CMK (cell line): ENCODE measurements around the gene PTGR3.

Source experiments
- DNase-seq: peaks from one replicate; pipeline ENCODE4 v3.0.0-alpha.2; 2010; ENCODE audit warnings: low read depth

Gene PTGR3

DNA sequence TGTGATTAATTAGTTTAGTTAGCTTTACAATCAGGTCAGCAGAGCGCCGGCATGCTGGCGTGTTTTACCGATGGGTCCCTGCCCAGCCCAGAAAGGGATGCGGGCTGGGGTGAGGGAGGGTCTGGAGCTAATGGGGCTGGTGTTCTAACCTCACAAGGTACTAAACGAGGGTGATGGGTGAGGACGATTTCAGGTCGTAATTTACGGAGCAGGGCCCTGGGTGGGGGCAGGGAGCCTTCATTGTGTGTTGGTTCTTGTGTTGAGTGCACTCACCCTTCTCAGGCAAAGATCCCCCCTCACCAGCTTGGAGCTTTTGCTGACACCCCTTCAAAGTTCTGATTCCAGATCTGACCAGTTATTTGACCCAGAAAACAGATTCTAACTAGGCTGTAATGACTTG is 39.5 kb downstream of the PTGR3 start:
- DNase-seq: no peak

DNA sequence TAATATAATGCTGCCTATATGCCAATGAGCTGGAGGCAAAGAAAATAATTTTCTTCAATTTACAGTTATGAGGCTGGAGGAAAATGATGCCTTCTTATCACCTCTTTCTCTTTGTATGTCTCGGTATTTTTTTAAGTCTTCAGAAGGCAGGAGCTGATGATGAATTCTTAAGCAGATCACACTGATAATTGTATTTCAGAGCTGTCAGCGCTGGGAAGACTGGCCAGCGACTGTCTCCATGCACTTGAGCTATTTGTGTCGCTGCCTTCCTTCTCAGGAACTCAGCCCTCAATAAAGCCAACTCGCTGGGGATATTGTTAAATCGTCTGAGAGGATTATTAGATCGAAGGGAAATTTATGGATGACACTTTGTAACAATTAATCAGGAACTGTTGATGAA is 40.3 kb downstream of the PTGR3 start:
- DNase-seq: no peak

DNA sequence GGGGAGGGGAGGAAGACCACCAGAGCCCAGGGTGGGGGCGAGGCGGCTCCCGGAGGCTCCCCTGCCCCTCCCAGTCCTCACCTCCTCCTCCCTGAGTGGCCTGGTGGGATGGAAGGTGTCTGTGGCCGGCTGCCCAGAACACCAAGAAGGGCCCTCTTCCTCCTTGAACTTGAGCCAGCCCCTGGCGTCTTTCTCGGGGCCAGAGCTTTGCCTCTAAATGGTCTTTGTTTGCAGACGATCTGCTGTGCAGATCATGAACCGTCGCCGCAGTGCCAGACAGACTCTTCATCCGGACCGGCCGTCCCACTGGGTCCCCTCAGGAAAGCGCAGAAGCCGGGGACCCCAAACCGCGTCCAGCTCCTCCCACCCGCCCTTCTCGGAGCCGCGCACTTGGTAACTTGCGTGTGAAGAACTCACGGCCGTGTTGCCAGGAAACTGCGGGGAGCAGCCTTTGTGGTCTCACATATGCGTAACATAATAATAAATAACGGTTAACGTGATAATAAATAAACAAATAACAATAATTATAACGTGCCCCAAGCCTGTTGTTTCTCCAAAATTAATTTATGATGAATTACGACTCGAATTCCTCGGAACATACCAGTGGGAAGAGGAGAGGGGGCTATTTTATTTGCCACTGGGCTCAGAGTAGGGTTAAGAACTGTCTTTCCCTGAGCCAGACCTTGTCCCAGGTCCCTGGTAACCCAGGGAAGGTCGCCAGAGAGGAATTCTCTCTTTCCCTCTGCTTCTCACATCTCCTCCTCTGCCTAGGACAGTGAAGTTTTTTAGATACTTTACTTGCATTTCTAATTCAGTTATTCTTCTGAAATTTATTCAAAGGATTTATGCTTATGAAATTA is 41.0 kb downstream of the PTGR3 start:
- DNase-seq: no peak

- no peak for DNase-seq
Measured at GRCh38 chr18:75167137-75167536, 41.8 kb downstream of the PTGR3 start.

DNA sequence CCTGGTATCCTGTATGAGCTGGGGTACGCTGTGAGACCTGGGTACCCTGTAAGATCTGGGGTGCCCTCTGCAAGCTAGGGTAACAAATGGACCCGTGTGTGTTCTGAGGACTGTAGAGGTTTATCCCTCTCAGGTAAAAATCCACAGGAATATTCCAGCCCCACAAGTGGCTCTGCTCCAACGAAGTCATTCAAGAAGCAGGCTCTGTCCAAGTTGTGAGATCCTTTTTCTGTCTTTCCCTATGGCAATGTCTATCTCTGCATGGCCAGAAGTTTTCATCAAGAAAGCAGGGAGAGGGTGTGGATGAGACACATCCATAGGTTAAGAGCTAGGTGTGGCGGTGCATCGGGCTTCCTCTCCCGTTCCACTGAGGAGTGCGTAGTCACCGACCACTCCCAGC is 43.0 kb downstream of the PTGR3 start:
- no peak for DNase-seq

GRCh38 chr18:75164479-75164878 is 44.5 kb downstream of the PTGR3 start:
- no peak for DNase-seq

DNA sequence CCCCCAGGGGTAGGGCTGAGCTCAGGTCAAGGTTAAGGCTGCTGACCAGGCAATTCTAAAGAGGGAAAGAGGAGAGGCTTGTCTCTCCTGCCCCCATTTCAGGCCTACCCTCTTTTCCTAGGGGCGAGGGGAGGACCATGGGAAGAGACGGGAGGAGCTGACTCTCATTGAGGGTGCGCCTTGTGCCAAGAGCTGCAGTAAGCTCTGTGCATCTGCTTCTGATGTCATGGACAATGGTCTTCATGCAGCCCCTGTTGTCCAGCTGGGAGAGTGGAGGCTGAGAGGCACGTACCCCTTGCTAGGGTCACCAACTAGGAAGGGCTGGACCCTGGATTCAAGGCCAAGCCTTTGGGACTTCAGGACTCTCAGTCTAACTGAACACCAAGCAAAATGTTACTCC is 45.2 kb downstream of the PTGR3 start:
- no peak for DNase-seq

GRCh38 chr18:75162978-75163377 is 46.0 kb downstream of the PTGR3 start:
- no peak for DNase-seq

- no peak for DNase-seq
Measured at GRCh38 chr18:75162467-75162866, 46.5 kb downstream of the PTGR3 start.

GRCh38 chr18:75161256-75162028 is 47.5 kb downstream of the PTGR3 start:
- peak; percentile 9 for DNase-seq

DNA sequence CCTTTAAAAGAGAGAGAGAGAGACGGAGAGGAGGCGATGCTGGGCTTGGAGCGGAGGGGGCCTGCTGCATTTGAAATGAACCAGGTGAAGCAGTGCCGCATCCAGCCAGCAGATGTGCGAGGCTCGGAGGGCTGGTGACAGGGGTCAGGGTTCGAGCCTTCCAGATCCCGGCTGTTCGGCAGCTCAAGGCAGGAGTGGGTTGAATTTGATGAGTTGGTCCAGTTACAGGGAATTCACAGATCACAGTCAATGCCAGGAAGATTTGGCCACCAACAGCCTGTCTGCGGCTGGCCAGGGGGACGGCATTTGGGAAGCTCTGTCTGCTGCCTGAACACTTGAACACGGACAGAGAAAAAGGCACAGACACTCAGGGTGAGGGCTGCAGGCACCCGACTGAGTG is 48.6 kb downstream of the PTGR3 start:
- DNase-seq: no peak

DNA sequence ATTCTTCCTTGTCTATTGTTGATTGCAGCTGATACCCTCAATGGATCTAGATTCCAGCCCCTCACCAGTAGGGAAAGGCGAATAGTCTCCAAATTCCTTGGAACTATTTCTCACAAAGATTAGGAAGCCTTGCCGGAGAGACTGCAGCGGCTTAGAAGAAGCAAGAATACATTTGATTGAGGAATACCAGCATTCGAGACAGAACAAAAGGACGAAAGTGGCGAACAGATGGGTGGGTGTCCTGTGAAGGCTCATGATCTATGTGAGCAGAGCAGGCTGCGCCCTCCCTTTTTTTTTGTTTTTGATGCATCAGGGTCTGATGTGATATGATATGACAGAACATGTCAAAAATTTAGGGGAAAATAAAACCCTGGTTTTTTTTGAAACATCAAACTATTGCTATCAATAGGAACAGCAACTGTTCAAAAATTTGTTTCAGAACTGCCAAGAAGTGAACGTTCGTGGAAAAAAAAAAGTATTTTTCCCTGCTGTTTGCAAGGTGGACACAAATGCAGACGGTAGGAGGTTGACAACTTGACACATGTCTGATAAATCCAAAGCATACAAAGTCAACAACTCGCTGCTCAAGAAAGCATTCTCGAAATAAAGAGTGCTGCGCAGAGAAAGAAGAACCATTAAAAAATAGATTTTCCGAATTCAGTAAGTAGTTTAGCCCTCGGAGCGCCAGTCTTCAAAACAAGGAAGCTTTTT is 49.1 kb downstream of the PTGR3 start:
- DNase-seq: no peak

- no peak for DNase-seq
Measured at GRCh38 chr18:75159238-75159518, 49.8 kb downstream of the PTGR3 start.
